ENCODE results near the gene BRIP1. TPM values are rescaled to one million over a fixed set of nuclear protein-coding genes. Genes with fewer than 3 reads are reported as not detected.

BRIP1 gene
- total RNA-seq, 1 experiment from 2014 or later: 20.2 TPM

DNA sequence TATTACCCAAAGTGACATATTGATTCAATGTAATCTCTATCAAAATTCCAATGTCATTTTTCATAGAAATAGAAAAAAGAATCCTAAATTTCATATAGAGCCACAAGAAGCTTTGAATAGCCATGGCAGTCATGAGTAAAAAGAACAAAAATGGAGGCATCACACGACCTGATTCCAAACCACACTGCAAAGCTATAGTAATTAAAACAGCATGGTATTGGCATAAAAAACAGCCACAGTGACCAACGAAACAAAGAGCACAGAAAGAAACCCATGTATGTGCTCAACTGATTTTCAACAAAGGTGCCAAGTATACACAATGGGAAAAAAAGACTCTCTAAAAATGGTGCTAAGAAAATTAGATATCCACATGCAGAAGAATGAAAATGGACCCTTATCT, 101.5 kb downstream of the BRIP1 start:
- Histone ChIP-seq H3K18ac (ENCODE audit: insufficient read length, low read depth, low read length) (no peak overlapping the region), H2BK5ac (ENCODE audit: insufficient read length, low read length) (no peak overlapping the region), H2AK5ac (ENCODE audit: insufficient read length, low read length) (no peak overlapping the region), H3K4me1 (ENCODE audit: insufficient read depth, low read length) (no peaks in the 10 kb centered on the region), H2BK20ac (ENCODE audit: low read depth, low read length, poor library complexity, severe bottlenecking) (no peak overlapping the region), H3K14ac (ENCODE audit: insufficient read depth, low read length) (no peak overlapping the region), H2BK15ac (ENCODE audit: low read depth, low read length) (no peak overlapping the region), H3K9ac (ENCODE audit: extremely low read depth, insufficient read length, low read length) (no peak overlapping the region), H4K20me1 (ENCODE audit: control insufficient read depth, insufficient read depth, insufficient read length) (no peaks in the 10 kb centered on the region), H4K8ac (replicated peaks; ENCODE audit: insufficient read length, low read depth, low read length) (no peak overlapping the region), H3T11ph (ENCODE audit: low read length) (no peak overlapping the region), H3K4me2 (ENCODE audit: insufficient read depth, insufficient read length, low read length) (no peak overlapping the region), H4K91ac (ENCODE audit: insufficient read length, low read depth, low read length) (no peak overlapping the region), H3K9me3 (ENCODE audit: control insufficient read depth, low read depth, low read length) (no peaks in the 10 kb centered on the region), H2BK120ac (ENCODE audit: low read depth, low read length, poor library complexity, severe bottlenecking) (no peak overlapping the region), H4K5ac (ENCODE audit: insufficient read length, low read depth, low read length) (no peak overlapping the region), H3K79me2 (ENCODE audit: insufficient read depth, low read length) (no peaks in the 10 kb centered on the region), H3K23ac (ENCODE audit: insufficient read length, low read depth, low read length) (no peak overlapping the region), H3K4ac (ENCODE audit: low read depth, low read length) (no peak overlapping the region), H3K56ac (ENCODE audit: insufficient read length, low read depth, low read length) (no peak overlapping the region), H3K27me3 (ENCODE audit: insufficient read depth, low read length) (no peaks in the 10 kb centered on the region), H3K79me1 (ENCODE audit: insufficient read depth, low read depth, low read length, poor library complexity, severe bottlenecking) (no peaks in the 10 kb centered on the region), H2AFZ (ENCODE audit: low read length) (no peak overlapping the region), H3K23me2 (ENCODE audit: insufficient read length, low read depth, low read length, poor library complexity, severe bottlenecking) (no peaks in the 10 kb centered on the region), H2BK12ac (ENCODE audit: insufficient read length, low read depth, low read length) (no peak overlapping the region), H3K27ac (ENCODE audit: insufficient read length, low read depth, low read length) (no peak overlapping the region)
- Mint-ChIP-seq H3K27me3 (ENCODE audit: low read depth) (no peaks in the 10 kb centered on the region; the same call in 1 of the 2 replicates), H3K9me3 (peaks cover 0 to 9% of the 10 kb centered on the region in 2 experiments; a peak in 3 of 5 replicates), H3K36me3 (ENCODE audit: insufficient read depth in 1 of 3, low read depth in 3 of 3) (peaks cover 27 to 49% (median 43%) of the 10 kb centered on the region in 3 experiments), H3K4me1 (peaks cover 9 to 11% of the 10 kb centered on the region in 2 experiments), H3K27ac (no peak overlapping the region), H3K4me3 (no peak overlapping the region)
- no peak for DNase-seq
- no CpG with 5 or more reads among the region's 2 CpGs for WGBS (ENCODE audit: extremely low coverage, insufficient read length, low lambda C conversion rate)
- TF ChIP-seq, protein P1, sequence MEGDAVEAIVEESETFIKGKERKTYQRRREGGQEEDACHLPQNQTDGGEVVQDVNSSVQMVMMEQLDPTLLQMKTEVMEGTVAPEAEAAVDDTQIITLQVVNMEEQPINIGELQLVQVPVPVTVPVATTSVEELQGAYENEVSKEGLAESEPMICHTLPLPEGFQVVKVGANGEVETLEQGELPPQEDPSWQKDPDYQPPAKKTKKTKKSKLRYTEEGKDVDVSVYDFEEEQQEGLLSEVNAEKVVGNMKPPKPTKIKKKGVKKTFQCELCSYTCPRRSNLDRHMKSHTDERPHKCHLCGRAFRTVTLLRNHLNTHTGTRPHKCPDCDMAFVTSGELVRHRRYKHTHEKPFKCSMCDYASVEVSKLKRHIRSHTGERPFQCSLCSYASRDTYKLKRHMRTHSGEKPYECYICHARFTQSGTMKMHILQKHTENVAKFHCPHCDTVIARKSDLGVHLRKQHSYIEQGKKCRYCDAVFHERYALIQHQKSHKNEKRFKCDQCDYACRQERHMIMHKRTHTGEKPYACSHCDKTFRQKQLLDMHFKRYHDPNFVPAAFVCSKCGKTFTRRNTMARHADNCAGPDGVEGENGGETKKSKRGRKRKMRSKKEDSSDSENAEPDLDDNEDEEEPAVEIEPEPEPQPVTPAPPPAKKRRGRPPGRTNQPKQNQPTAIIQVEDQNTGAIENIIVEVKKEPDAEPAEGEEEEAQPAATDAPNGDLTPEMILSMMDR (conservative IDR thresholded peaks at IDR 0.05): no peak
